CD4-positive, alpha-beta T cell treated with Interleukin-17A for 4 hours (primary cell): ENCODE measurements around the gene CCNB1IP1.
"Not testable (repeated sequence)": the region's sequence is repeated elsewhere in the genome, so short reads cannot be mapped to it uniquely, and the experiment has no call there.

Source experiments
- DNase-seq: peaks from one replicate; pipeline ENCODE4 v3.0.0-alpha.2; 2020; ENCODE audit warnings: mixed read lengths

The CCNB1IP1 gene

GRCh38 chr14:20331053-20331613 is 1.9 kb downstream of the CCNB1IP1 start:
- no peak for DNase-seq

- DNase-seq = no peak
Measured at GRCh38 chr14:20329355-20329754, 3.7 kb downstream of the CCNB1IP1 start.

DNA sequence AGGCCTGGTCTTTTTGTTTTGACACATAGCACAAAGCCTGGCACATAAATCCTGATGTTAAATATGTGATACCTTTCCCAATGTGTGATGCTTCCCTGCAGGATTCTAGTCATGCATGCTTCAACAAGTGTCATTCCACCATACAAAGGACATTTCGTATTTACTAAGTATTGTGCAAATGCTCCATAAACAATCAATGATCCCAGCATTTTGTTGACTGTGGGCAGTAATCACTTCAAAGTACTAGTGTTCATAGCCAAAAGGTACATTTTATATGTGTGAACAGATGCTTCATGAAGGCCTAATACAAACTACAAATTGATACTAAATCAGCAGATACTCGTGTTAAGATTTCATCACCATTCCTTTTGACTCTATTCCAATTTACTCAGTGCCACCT is 4.4 kb downstream of the CCNB1IP1 start:
- DNase-seq = no peak

GRCh38 chr14:20327005-20327869 is 5.8 kb downstream of the CCNB1IP1 start:
- peak; percentile 49 for DNase-seq

DNA sequence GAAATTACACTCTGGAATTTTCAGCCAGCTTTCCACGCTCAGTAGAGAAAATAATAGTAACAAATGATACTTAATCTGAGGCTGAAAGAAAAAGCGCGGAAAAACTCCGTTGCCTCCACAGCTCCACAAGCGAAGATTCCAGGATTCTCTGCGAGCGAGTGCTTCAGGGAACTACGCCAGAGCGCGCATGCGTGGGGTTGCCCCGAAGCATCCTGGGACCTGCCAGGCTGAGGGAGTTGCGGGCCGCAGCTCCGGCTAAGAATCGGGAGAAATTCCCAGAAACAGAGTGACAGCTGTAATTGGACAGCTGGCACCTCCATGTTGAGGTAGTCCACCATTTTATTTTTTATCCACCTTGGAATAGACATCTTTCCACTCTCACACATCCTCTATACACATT is 15.4 kb downstream of the CCNB1IP1 start:
- DNase-seq = no peak

DNA sequence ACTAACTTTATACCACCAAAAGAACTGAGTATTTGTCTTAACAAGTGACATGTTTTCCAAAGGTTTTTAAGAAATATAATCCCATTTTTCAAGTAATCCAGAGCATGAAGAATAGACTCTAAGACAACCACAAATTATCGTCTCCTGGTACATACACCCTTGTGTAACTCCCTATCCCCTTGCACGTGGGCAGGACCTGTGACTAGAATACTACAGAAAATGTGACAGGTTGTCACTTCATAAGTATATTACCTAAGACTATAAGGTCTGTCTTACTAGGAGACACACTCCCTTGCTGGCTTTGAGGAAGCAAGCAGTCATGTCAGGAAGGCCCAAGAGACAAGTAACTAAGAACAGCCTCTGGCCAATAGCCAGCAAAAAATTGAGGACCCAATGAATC is 19.1 kb downstream of the CCNB1IP1 start:
- DNase-seq = no peak

DNA sequence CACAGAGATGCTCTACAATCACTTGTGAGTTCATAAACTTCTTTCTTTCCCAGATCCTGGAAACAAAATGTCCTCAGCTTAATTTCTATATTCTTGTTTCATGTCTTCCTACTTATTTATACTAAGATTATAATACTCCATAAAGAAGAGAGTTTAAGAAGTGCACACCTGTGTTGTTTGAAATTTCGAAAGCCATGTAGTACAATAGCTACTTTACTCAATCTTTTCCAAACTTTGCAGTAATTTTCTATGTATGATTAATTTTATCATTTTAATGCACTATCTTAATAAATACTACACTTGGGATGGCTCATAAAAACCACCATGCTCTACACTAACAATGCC is 27.0 kb downstream of the CCNB1IP1 start:
- DNase-seq = no peak

DNA sequence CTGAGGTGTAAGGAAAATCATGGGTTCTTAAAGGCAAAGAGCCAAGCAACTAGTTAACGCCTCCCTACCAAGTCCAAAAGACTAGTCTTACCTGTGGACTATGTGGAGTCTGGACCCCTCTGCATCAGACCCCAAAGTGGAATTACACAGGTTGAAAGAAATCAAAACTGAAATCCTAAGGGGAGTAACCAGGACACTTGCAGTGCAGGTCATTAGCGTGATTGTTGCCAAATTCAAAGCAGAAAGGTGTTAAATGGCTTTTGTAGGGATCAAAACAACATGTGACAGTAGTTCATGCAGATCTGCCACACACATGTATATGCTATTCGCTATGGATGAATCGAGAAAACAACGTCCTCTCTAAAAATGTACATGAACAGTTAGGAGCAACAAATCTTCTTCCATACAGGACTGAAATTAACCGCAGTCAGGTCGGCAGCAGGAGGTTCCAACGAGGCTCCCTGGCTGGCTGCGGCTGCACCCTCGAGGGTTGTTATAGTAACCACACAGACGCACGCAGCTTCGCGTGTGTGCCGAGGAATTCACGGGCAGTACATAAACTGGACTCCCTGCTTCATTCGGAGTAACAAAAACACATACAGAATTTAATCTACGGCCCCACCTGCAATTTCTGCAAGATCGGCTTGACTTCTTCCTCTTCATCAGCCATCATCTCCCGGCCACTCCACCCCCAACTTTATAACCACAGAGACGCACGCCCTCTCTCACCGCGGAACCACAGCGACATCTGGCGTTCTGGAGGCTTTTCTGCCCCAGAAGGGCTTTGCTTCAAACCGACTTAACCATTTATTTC is 27.6 kb downstream of the CCNB1IP1 start, which contains the start of gene TTC5:
Gene TTC5, minus strand, starts transcription at position 687 of the 814 bp plus-strand sequence. Its CDS starts 14 bp downstream, at position 673.
- DNase-seq = peak; percentile 92

GRCh38 chr14:20302042-20302755 is 30.9 kb downstream of the CCNB1IP1 start:
- DNase-seq = no peak

DNA sequence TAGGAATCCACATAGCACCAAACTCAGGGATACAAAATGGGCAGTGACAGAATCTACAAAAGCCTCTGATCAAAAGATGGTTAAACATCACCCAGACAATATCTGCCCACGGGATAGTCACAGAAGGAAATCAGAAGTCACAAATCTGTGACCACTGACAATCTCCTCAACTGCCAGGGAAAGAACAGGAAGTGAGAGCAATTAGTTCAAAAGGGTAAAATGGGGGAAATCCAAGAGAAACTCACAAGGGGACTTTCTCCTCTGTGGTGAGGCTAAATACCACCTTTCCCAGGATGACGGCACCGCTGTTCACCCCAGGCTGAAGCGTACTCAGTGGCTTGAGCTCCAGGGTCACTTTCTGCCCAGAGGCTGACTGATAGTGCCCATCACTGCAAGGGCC is 38.0 kb downstream of the CCNB1IP1 start:
- DNase-seq = no peak

- no peak for DNase-seq
Measured at GRCh38 chr14:20294636-20295035, 38.4 kb downstream of the CCNB1IP1 start.

- DNase-seq = not testable (repeated sequence)
Measured at GRCh38 chr14:20281998-20282397, 51.1 kb downstream of the CCNB1IP1 start.

- peak; percentile 16 for DNase-seq
Measured at GRCh38 chr14:20280265-20280664, 52.8 kb downstream of the CCNB1IP1 start.

DNA sequence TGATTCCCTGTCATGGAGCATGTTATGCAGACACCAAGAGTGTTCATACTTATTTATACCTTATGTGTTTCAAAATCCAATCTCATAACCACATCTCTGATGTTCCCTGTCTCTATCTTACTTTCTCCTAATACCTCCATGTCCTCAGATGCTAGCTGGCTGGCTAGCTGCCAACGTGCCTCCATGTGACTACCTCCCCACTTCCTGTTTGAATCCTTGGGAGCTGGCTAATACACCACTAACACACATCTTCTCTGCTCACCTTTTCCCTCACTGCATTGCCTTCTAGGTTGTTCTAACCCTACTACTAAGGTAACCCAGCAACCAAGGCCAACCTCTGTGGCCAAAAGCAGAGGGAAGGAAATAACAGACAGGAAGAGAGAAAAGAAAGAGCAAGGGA is 54.7 kb downstream of the CCNB1IP1 start:
- DNase-seq = peak; percentile 46

- DNase-seq = no peak
Measured at GRCh38 chr14:20277409-20277808, 55.7 kb downstream of the CCNB1IP1 start.

DNA sequence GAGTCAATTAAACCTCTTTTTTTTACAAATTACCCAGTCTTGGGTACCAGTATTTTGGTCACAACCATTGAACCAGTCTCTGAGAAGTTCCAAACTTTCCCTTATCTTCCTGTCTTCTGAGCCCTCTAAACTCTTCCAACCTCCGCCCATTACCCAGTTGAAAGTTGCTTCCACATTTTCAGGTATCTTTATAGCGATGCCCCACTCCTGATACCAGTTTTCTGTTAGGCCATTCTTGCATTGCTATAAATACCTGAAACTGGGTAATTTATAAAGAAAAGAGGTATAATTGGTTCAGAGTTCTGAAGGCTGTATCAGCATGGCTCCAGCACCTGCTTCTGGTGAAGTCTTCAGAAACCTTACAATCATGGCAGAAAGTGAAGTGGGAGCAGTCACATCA is 59.0 kb downstream of the CCNB1IP1 start:
- no peak for DNase-seq

- DNase-seq = not testable (repeated sequence)
Measured at GRCh38 chr14:20264361-20264760, 68.7 kb downstream of the CCNB1IP1 start.

DNA sequence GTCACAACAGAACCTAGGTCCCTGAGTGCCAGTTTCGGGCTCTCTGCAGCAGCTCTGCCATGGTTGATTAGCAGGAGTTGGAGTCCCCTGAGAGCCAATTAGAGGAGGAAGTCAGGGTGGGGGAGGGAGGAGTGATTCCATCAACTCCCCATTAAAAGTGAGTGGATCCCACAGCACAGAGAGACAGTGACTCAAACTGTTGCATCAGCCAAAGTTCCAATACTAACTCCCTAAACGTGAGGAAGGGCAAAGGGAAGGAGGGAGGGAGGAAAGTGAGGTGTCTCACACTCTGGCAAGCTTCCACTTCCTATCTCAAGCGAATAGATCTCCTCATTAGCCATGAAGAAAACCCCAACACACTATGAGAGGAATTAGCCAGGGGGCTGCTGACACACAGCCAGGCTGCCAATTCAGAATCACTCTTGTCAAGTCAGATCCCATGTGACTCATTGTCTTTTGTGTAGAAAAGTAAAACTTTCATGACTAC is 70.4 kb downstream of the CCNB1IP1 start:
- DNase-seq = no peak
